HepG2 (cell line): ENCODE results near the gene STYXL1. TPM values are rescaled to one million over a fixed set of nuclear protein-coding genes. Genes with fewer than 3 reads are reported as not detected.

Experiments
- FLYWCH1 ChIP-seq: sonication (generic); formaldehyde crosslinking; IDR thresholded peaks from 2 replicates; pipeline ENCODE4 v1.8.1; 2023; ENCODE audit warnings: mild to moderate bottlenecking, missing genetic modification reagents
- HNF1B ChIP-seq: sonication (generic); formaldehyde crosslinking; IDR thresholded peaks from 2 replicates; pipeline ENCODE4 v1.5.1; 2020; ENCODE audit warnings: mild to moderate bottlenecking, moderate library complexity, missing genetic modification reagents
- MAFF ChIP-seq: IDR thresholded peaks from 2 replicates; pipeline ENCODE4 v1.6.1; 2011; ENCODE audit warnings: low read depth, low read length, improper control_type of control experiment
- SMC3 ChIP-seq: IDR thresholded peaks from 2 replicates; pipeline ENCODE4 v1.6.1; 2011; ENCODE audit warnings: low read length, improper control_type of control experiment
- TCF7 ChIP-seq: sonication (generic); IDR thresholded peaks from 2 replicates; pipeline ENCODE4 v1.6.1; 2016; ENCODE audit warnings: antibody characterized with exemption, low read depth
- ZFX ChIP-seq: sonication (generic); formaldehyde crosslinking; IDR thresholded peaks from 2 replicates; pipeline ENCODE4 v1.4.0; 2020; ENCODE audit warnings: mild to moderate bottlenecking, low read depth, missing genetic modification reagents, moderate library complexity
- ZNF850 ChIP-seq: sonication (generic); formaldehyde crosslinking; conservative IDR thresholded peaks from 2 replicates; pipeline ENCODE4 v1.9.0; 2021; ENCODE audit warnings: mild to moderate bottlenecking, missing genetic modification reagents
- polyA plus RNA-seq, 8 experiments: library from polyadenylated mRNA; depleted of rRNA in 3 of 8; stranded (reverse) in 7 of 8; unstranded in 1 of 8; fragments of >200 nt; fragmentation: Illumina TruSeq in 4 of 8; extraction: Trizol in 4 of 8; gene quantifications; 2 replicates each; pipeline versions ENCODE4 v1.2.1 to v1.2.3, GENCODE V29; 2011 to 2016; ENCODE audit warnings: low read depth in 4 of 8, missing spikeins in 1 of 8, mixed read lengths in 1 of 8; ENCODE audit not compliant: insufficient read depth in 1 of 8
- total RNA-seq, 5 experiments: library from RNA; depleted of rRNA; stranded (reverse); fragments of >200 nt; fragmentation: Illumina TruSeq; extraction: Trizol; gene quantifications; 2 replicates each; pipeline ENCODE4 v1.2.3, GENCODE V29; 2016; ENCODE audit warnings: low read depth in 1 of 5
- TF ChIP-seq, protein P1 (sequence below), 2 experiments: sonication (generic) in 1 of 2; formaldehyde crosslinking in 1 of 2; IDR thresholded peaks; 2 replicates each; pipeline versions ENCODE4 v1.4.0 to v1.6.1; 2016 to 2020; ENCODE audit warnings: borderline replicate concordance in 1 of 2, low read depth in 1 of 2, mild to moderate bottlenecking in 1 of 2, missing genetic modification reagents in 1 of 2
- TF ChIP-seq, protein P2 (sequence below): sonication (generic); formaldehyde crosslinking; conservative IDR thresholded peaks from 2 replicates; pipeline ENCODE4 v1.4.0; 2020; ENCODE audit warnings: mild to moderate bottlenecking, missing genetic modification reagents, moderate library complexity
- TF ChIP-seq, protein P3 (sequence below): sonication (generic); formaldehyde crosslinking; IDR thresholded peaks from 2 replicates; pipeline ENCODE4 v1.5.0; 2020; ENCODE audit warnings: mild to moderate bottlenecking, missing genetic modification reagents, borderline replicate concordance

STYXL1 gene
- total and polyA plus RNA-seq, 2 of the 13 experiments (the other 11 are each of a cell fraction or from before 2014, with no cell fraction given), result 23.9 to 38.3 TPM

- TF ChIP-seq, protein P1, sequence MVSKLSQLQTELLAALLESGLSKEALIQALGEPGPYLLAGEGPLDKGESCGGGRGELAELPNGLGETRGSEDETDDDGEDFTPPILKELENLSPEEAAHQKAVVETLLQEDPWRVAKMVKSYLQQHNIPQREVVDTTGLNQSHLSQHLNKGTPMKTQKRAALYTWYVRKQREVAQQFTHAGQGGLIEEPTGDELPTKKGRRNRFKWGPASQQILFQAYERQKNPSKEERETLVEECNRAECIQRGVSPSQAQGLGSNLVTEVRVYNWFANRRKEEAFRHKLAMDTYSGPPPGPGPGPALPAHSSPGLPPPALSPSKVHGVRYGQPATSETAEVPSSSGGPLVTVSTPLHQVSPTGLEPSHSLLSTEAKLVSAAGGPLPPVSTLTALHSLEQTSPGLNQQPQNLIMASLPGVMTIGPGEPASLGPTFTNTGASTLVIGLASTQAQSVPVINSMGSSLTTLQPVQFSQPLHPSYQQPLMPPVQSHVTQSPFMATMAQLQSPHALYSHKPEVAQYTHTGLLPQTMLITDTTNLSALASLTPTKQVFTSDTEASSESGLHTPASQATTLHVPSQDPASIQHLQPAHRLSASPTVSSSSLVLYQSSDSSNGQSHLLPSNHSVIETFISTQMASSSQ (IDR thresholded peaks at IDR 0.05; ENCODE audit: low read depth), result no peak
- TF ChIP-seq, protein P1 (CRISPR knock-in tag; IDR thresholded peaks at IDR 0.05; ENCODE audit: borderline replicate concordance), result no peak
- TF ChIP-seq MAFF (no peak), HNF1B (peak; percentile 82; the same call in 1 of the 2 replicates), ZFX (CRISPR knock-in tag) (no peak; the same call in 1 of the 2 replicates), ZNF850 (no peak), FLYWCH1 (peak; percentile 34; the same call in 1 of the 2 replicates), TCF7 (no peak), SMC3 (peak; percentile 94)
- TF ChIP-seq, protein P2, sequence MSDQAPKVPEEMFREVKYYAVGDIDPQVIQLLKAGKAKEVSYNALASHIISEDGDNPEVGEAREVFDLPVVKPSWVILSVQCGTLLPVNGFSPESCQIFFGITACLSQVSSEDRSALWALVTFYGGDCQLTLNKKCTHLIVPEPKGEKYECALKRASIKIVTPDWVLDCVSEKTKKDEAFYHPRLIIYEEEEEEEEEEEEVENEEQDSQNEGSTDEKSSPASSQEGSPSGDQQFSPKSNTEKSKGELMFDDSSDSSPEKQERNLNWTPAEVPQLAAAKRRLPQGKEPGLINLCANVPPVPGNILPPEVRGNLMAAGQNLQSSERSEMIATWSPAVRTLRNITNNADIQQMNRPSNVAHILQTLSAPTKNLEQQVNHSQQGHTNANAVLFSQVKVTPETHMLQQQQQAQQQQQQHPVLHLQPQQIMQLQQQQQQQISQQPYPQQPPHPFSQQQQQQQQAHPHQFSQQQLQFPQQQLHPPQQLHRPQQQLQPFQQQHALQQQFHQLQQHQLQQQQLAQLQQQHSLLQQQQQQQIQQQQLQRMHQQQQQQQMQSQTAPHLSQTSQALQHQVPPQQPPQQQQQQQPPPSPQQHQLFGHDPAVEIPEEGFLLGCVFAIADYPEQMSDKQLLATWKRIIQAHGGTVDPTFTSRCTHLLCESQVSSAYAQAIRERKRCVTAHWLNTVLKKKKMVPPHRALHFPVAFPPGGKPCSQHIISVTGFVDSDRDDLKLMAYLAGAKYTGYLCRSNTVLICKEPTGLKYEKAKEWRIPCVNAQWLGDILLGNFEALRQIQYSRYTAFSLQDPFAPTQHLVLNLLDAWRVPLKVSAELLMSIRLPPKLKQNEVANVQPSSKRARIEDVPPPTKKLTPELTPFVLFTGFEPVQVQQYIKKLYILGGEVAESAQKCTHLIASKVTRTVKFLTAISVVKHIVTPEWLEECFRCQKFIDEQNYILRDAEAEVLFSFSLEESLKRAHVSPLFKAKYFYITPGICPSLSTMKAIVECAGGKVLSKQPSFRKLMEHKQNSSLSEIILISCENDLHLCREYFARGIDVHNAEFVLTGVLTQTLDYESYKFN (CRISPR knock-in tag), result no peak
- TF ChIP-seq, protein P3, sequence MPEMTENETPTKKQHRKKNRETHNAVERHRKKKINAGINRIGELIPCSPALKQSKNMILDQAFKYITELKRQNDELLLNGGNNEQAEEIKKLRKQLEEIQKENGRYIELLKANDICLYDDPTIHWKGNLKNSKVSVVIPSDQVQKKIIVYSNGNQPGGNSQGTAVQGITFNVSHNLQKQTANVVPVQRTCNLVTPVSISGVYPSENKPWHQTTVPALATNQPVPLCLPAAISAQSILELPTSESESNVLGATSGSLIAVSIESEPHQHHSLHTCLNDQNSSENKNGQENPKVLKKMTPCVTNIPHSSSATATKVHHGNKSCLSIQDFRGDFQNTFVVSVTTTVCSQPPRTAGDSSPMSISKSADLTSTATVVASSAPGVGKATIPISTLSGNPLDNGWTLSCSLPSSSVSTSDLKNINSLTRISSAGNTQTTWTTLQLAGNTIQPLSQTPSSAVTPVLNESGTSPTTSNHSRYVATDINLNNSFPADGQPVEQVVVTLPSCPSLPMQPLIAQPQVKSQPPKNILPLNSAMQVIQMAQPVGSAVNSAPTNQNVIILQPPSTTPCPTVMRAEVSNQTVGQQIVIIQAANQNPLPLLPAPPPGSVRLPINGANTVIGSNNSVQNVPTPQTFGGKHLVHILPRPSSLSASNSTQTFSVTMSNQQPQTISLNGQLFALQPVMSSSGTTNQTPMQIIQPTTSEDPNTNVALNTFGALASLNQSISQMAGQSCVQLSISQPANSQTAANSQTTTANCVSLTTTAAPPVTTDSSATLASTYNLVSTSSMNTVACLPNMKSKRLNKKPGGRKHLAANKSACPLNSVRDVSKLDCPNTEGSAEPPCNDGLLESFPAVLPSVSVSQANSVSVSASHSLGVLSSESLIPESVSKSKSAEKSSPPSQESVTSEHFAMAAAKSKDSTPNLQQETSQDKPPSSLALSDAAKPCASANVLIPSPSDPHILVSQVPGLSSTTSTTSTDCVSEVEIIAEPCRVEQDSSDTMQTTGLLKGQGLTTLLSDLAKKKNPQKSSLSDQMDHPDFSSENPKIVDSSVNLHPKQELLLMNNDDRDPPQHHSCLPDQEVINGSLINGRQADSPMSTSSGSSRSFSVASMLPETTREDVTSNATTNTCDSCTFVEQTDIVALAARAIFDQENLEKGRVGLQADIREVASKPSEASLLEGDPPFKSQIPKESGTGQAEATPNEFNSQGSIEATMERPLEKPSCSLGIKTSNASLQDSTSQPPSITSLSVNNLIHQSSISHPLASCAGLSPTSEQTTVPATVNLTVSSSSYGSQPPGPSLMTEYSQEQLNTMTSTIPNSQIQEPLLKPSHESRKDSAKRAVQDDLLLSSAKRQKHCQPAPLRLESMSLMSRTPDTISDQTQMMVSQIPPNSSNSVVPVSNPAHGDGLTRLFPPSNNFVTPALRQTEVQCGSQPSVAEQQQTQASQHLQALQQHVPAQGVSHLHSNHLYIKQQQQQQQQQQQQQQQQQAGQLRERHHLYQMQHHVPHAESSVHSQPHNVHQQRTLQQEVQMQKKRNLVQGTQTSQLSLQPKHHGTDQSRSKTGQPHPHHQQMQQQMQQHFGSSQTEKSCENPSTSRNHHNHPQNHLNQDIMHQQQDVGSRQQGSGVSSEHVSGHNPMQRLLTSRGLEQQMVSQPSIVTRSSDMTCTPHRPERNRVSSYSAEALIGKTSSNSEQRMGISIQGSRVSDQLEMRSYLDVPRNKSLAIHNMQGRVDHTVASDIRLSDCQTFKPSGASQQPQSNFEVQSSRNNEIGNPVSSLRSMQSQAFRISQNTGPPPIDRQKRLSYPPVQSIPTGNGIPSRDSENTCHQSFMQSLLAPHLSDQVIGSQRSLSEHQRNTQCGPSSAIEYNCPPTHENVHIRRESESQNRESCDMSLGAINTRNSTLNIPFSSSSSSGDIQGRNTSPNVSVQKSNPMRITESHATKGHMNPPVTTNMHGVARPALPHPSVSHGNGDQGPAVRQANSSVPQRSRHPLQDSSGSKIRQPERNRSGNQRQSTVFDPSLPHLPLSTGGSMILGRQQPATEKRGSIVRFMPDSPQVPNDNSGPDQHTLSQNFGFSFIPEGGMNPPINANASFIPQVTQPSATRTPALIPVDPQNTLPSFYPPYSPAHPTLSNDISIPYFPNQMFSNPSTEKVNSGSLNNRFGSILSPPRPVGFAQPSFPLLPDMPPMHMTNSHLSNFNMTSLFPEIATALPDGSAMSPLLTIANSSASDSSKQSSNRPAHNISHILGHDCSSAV, result no peak
Measured at GRCh38 chr7:76020031-76020714, 27.6 kb downstream of the STYXL1 start (continued).
